GM18909 (cell line): ENCODE results near the gene TMPRSS11E.
"Not testable (repeated sequence)": the region's sequence is repeated elsewhere in the genome, so short reads cannot be mapped to it uniquely, and the experiment has no call there.

Experiments
- ATAC-seq: cut with Tn5 transposase; IDR thresholded peaks from one replicate; pipeline ENCODE4 v1.9.1; 2021; ENCODE audit warnings: mild to moderate bottlenecking; ENCODE audit not compliant: unreplicated experiment, poor library complexity

Gene TMPRSS11E

DNA sequence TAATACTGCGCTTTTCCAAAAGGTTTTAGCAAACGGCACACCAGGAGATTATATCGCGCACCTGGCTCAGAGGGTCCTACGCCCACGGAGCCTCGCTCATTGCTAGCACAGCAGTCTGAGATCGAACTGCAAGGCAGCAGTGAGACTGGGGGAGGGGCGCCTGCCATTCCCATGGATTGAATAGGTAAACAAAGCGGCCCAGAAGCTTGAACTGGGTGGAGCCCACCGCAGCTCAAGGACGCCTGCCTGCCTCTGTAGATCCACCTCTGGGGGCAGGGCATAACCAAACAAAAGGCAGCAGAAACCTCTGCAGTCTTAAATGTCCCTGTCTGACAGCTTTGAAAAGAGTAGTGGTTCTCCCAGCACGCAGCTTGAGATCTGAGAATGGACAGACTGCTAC is 95.5 kb downstream of the TMPRSS11E start:
- not testable (repeated sequence) for ATAC-seq
